Measurements from ENCODE around the gene CACNB1. TPM values are rescaled to one million over a fixed set of nuclear protein-coding genes. Genes with fewer than 3 reads are reported as not detected.

The CACNB1 gene
- total and polyA plus RNA-seq, 2 of the 13 experiments (the other 11 are each of a cell fraction or from before 2014, with no cell fraction given), result 0.75 to 1.5 TPM

DNA sequence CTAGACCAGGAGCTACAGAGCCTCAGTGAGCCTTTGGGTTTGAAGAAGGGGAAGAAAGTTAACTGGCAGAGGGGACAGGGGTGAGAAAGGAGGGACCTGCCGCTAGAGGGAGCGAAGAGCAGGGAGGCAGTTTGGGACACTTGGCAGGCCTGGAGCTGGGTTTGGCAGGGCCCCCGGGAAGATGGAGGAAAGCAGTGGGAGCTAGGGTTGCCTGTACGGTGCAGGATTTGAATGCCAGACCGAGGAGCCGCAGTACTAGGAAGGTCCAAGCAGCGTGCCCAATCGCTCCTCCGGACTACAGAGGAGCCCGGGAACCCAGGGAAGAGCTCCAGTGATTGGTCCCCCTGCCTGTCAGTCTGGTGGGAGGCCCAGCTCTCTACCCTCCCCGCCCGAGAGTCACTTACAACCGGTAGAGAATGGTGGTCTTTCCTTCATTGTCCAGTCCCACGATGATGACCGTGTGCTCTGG lies 32.8 kb downstream of the CACNB1 start (continued):
- TF ChIP-seq, protein P1, sequence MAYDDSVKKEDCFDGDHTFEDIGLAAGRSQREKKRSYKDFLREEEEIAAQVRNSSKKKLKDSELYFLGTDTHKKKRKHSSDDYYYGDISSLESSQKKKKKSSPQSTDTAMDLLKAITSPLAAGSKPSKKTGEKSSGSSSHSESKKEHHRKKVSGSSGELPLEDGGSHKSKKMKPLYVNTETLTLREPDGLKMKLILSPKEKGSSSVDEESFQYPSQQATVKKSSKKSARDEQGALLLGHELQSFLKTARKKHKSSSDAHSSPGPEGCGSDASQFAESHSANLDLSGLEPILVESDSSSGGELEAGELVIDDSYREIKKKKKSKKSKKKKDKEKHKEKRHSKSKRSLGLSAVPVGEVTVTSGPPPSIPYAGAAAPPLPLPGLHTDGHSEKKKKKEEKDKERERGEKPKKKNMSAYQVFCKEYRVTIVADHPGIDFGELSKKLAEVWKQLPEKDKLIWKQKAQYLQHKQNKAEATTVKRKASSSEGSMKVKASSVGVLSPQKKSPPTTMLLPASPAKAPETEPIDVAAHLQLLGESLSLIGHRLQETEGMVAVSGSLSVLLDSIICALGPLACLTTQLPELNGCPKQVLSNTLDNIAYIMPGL (CRISPR knock-in tag; IDR thresholded peaks at IDR 0.05; ENCODE audit: borderline replicate concordance in 1 of 2, low read depth in 1 of 2), result peak; percentile 24 to 32; a peak in 1 of 4 replicates
- TF ChIP-seq CHD4 (IDR thresholded peaks at IDR 0.05; ENCODE audit: borderline replicate concordance, low read length), result no peak
- no peak for TF ChIP-seq HDAC1 (CRISPR knock-in tag; IDR thresholded peaks at IDR 0.05)
- TF ChIP-seq, protein P2, sequence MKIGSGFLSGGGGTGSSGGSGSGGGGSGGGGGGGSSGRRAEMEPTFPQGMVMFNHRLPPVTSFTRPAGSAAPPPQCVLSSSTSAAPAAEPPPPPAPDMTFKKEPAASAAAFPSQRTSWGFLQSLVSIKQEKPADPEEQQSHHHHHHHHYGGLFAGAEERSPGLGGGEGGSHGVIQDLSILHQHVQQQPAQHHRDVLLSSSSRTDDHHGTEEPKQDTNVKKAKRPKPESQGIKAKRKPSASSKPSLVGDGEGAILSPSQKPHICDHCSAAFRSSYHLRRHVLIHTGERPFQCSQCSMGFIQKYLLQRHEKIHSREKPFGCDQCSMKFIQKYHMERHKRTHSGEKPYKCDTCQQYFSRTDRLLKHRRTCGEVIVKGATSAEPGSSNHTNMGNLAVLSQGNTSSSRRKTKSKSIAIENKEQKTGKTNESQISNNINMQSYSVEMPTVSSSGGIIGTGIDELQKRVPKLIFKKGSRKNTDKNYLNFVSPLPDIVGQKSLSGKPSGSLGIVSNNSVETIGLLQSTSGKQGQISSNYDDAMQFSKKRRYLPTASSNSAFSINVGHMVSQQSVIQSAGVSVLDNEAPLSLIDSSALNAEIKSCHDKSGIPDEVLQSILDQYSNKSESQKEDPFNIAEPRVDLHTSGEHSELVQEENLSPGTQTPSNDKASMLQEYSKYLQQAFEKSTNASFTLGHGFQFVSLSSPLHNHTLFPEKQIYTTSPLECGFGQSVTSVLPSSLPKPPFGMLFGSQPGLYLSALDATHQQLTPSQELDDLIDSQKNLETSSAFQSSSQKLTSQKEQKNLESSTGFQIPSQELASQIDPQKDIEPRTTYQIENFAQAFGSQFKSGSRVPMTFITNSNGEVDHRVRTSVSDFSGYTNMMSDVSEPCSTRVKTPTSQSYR (CRISPR knock-in tag; IDR thresholded peaks at IDR 0.05; ENCODE audit: borderline replicate concordance), result no peak
- TF ChIP-seq, protein P3, sequence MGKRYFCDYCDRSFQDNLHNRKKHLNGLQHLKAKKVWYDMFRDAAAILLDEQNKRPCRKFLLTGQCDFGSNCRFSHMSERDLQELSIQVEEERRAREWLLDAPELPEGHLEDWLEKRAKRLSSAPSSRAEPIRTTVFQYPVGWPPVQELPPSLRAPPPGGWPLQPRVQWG (CRISPR knock-in tag; IDR thresholded peaks at IDR 0.05; ENCODE audit: borderline replicate concordance, low read depth), result no peak
- no peak for TF ChIP-seq KLF9 (CRISPR knock-in tag; IDR thresholded peaks at IDR 0.05; ENCODE audit: low read depth)
- no peak for TF ChIP-seq JDP2 (CRISPR knock-in tag; IDR thresholded peaks at IDR 0.05; ENCODE audit: borderline replicate concordance)
- no peak for TF ChIP-seq KDM4B (CRISPR knock-in tag; IDR thresholded peaks at IDR 0.05)
- no peak for TF ChIP-seq ZNF335 (CRISPR knock-in tag; IDR thresholded peaks at IDR 0.05)
- TF ChIP-seq, protein P4, sequence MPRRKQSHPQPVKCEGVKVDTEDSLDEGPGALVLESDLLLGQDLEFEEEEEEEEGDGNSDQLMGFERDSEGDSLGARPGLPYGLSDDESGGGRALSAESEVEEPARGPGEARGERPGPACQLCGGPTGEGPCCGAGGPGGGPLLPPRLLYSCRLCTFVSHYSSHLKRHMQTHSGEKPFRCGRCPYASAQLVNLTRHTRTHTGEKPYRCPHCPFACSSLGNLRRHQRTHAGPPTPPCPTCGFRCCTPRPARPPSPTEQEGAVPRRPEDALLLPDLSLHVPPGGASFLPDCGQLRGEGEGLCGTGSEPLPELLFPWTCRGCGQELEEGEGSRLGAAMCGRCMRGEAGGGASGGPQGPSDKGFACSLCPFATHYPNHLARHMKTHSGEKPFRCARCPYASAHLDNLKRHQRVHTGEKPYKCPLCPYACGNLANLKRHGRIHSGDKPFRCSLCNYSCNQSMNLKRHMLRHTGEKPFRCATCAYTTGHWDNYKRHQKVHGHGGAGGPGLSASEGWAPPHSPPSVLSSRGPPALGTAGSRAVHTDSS (CRISPR knock-in tag; conservative IDR thresholded peaks at IDR 0.05), result no peak
- no peak for TF ChIP-seq TAF15 (IDR thresholded peaks at IDR 0.05; ENCODE audit: low read depth, low read length, poor library complexity, severe bottlenecking)
- no peak for TF ChIP-seq DR1 (CRISPR knock-in tag; IDR thresholded peaks at IDR 0.05)
- TF ChIP-seq, protein P5, sequence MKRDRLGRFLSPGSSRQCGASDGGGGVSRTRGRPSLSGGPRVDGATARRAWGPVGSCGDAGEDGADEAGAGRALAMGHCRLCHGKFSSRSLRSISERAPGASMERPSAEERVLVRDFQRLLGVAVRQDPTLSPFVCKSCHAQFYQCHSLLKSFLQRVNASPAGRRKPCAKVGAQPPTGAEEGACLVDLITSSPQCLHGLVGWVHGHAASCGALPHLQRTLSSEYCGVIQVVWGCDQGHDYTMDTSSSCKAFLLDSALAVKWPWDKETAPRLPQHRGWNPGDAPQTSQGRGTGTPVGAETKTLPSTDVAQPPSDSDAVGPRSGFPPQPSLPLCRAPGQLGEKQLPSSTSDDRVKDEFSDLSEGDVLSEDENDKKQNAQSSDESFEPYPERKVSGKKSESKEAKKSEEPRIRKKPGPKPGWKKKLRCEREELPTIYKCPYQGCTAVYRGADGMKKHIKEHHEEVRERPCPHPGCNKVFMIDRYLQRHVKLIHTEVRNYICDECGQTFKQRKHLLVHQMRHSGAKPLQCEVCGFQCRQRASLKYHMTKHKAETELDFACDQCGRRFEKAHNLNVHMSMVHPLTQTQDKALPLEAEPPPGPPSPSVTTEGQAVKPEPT (CRISPR knock-in tag; IDR thresholded peaks at IDR 0.05; ENCODE audit: low read depth), result no peak
- TF ChIP-seq TSC22D2 (CRISPR knock-in tag; IDR thresholded peaks at IDR 0.05; ENCODE audit: borderline replicate concordance), result no peak
- no peak for TF ChIP-seq MAZ (IDR thresholded peaks at IDR 0.05; ENCODE audit: borderline replicate concordance, low read depth, low read length)
- TF ChIP-seq MAZ (CRISPR knock-in tag; IDR thresholded peaks at IDR 0.05; ENCODE audit: low read depth), result no peak
- TF ChIP-seq PHF8 (CRISPR knock-in tag; IDR thresholded peaks at IDR 0.05), result no peak
- TF ChIP-seq FOXA1 (IDR thresholded peaks at IDR 0.05), result no peak
- no peak for TF ChIP-seq FOXA1 (CRISPR knock-in tag; IDR thresholded peaks at IDR 0.05)
- TF ChIP-seq JUNB (CRISPR knock-in tag; IDR thresholded peaks at IDR 0.05; ENCODE audit: borderline replicate concordance), result no peak
- no peak for TF ChIP-seq ZNF768 (CRISPR knock-in tag; IDR thresholded peaks at IDR 0.05)
- peak; percentile 46 for TF ChIP-seq CBX1 (IDR thresholded peaks at IDR 0.05; ENCODE audit: low read depth)
- TF ChIP-seq RBFOX2 (IDR thresholded peaks at IDR 0.05; ENCODE audit: low read depth, low read length), result no peak
